PC-9 (cell line): ENCODE results near the gene GPRIN1. TPM values are rescaled to one million over a fixed set of nuclear protein-coding genes. Genes with fewer than 3 reads are reported as not detected.

Experiments
- BruUV-seq: library from RNA; stranded (reverse); fragments of 400-500 nt; replicated peaks from 2 replicates; lab custom pipeline; 2021; lab: Mats Ljungman, UMichigan
- CTCF ChIA-PET: fragments of 300-600 bp; sonication (Branson Sonifier 250); formaldehyde crosslinking; loops from one replicate; lab custom pipeline; 2022; ENCODE audit warnings: antibody characterized with exemption; lab: Charles Lee
- POLR2A ChIA-PET: fragments of 300-600 bp; sonication (Branson Sonifier 250); formaldehyde crosslinking; loops from one replicate; lab custom pipeline; 2022; ENCODE audit warnings: antibody characterized with exemption; ENCODE audit not compliant: unreplicated experiment; lab: Charles Lee
- DNase-seq, 2 experiments: peaks; one replicate each; pipeline versions ENCODE4 v3.0.0 to v3.0.0-alpha.2; 2015 to 2022; ENCODE audit warnings: mixed read lengths in 1 of 2
- H2AFZ ChIP-seq: fragments of 200-600 bp; sonication (generic); 2 replicates; pipeline ENCODE4 v1.8.1; 2017; ENCODE audit warnings: antibody characterized with exemption
- H3F3A ChIP-seq: fragments of 200-600 bp; sonication (generic); 2 replicates; pipeline ENCODE4 v1.8.1; 2017; ENCODE audit warnings: antibody characterized with exemption, mild to moderate bottlenecking, low read depth; ENCODE audit not compliant: insufficient read depth
- H3K27ac ChIP-seq: fragments of 200-600 bp; sonication (generic); 2 replicates; pipeline ENCODE4 v1.6.1; 2016; ENCODE audit warnings: mixed run types
- H3K27me3 ChIP-seq: fragments of 200-600 bp; sonication (generic); 2 replicates; pipeline ENCODE4 v1.6.1; 2016; ENCODE audit warnings: low read depth, mixed run types; ENCODE audit not compliant: insufficient read depth
- H3K36me3 ChIP-seq: fragments of 200-600 bp; sonication (generic); 2 replicates; pipeline ENCODE4 v1.6.1; 2016; ENCODE audit warnings: low read depth, mixed run types
- H3K4me1 ChIP-seq: fragments of 200-600 bp; sonication (generic); replicated peaks from 2 replicates; pipeline ENCODE4 v1.6.1; 2016; ENCODE audit warnings: mixed run types; ENCODE audit not compliant: insufficient read depth
- H3K4me2 ChIP-seq: fragments of 200-600 bp; sonication (generic); 2 replicates; pipeline ENCODE4 v1.6.1; 2017; ENCODE audit warnings: mixed run types
- H3K4me3 ChIP-seq: fragments of 200-600 bp; sonication (generic); 2 replicates; pipeline ENCODE4 v1.6.1; 2016; ENCODE audit warnings: mixed run types
- H3K79me2 ChIP-seq: fragments of 200-600 bp; sonication (generic); 2 replicates; pipeline ENCODE4 v1.6.1; 2017; ENCODE audit warnings: low read depth, mixed run types
- H3K9me2 ChIP-seq: fragments of 200-600 bp; sonication (generic); 2 replicates; pipeline ENCODE4 v1.8.1; 2017; ENCODE audit warnings: mild to moderate bottlenecking; ENCODE audit not compliant: insufficient read depth
- H3K9me3 ChIP-seq: fragments of 200-600 bp; sonication (generic); 2 replicates; pipeline ENCODE4 v1.8.1; 2016; ENCODE audit warnings: low read depth; ENCODE audit not compliant: insufficient read depth
- H4K20me1 ChIP-seq: fragments of 200-600 bp; sonication (generic); 2 replicates; pipeline ENCODE4 v1.8.1; 2017; ENCODE audit not compliant: insufficient read depth
- EZH2 ChIP-seq: fragments of 200-600 bp; sonication (generic); IDR thresholded peaks from 2 replicates; pipeline ENCODE4 v1.8.0; 2017; ENCODE audit warnings: antibody characterized with exemption, low read depth
- intact Hi-C: fragments of 100-400 bp; cut with micrococcal nuclease; formaldehyde crosslinking; loops from one replicate; pipeline ENCODE4 v1.10.0; 2022; ENCODE audit not compliant: unreplicated experiment
- total RNA-seq: library from RNA; stranded (reverse); gene quantifications from 2 replicates; pipeline ENCODE4 v1.2.3, GENCODE V29; 2021
- TF ChIP-seq, protein P1 (sequence below): fragments of 200-600 bp; sonication (generic); conservative IDR thresholded peaks from 2 replicates; pipeline ENCODE4 v1.6.1; 2017; ENCODE audit warnings: mixed run types, antibody characterized with exemption, mild to moderate bottlenecking, moderate library complexity

The GPRIN1 gene
- total RNA-seq, 1 experiment from 2014 or later, result 7.2 TPM

DNA sequence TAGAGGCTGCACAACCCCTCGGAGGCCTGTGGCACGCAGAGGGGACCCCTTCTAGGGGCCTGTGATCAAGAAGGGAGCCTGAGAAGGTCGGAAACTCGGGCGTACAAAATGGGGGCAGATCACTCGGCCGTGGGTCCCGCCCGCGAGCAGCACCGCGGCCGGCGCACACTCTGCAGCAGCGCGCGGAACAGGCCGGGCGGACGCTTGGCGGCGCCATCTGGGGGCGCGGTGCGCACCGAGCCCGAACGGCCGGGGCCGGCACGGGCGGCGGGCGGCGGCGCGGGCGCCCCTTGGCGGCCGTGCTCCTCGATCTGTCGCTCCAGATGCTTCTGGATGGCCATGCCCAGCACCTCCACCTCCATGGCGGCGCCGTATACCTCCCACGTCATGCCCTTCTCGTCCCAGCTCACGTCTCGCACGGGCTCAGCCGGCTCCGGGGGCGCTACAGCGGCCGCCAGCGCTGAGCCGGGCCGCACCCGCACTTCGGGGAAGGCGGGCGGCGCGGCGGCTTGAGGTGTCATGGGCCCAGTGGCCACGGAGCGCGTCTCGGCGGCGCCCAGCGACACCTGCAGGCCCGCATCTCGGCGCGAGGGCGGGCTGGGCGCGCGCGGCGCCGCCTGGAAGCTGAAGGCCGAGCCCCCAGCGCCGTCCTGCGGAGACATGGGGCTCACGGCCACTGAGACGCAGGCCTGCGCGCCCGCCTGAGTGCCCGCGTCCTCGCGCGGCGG lies 13.1 kb downstream of the GPRIN1 start:
- no peaks in the 10 kb centered on the region for H3K9me3 ChIP-seq
- H2AFZ ChIP-seq, result no peak overlapping the region
- POLR2A ChIA-PET, result no interaction called here
- intact Hi-C loops, result no loop called here
- TF ChIP-seq, protein P1, sequence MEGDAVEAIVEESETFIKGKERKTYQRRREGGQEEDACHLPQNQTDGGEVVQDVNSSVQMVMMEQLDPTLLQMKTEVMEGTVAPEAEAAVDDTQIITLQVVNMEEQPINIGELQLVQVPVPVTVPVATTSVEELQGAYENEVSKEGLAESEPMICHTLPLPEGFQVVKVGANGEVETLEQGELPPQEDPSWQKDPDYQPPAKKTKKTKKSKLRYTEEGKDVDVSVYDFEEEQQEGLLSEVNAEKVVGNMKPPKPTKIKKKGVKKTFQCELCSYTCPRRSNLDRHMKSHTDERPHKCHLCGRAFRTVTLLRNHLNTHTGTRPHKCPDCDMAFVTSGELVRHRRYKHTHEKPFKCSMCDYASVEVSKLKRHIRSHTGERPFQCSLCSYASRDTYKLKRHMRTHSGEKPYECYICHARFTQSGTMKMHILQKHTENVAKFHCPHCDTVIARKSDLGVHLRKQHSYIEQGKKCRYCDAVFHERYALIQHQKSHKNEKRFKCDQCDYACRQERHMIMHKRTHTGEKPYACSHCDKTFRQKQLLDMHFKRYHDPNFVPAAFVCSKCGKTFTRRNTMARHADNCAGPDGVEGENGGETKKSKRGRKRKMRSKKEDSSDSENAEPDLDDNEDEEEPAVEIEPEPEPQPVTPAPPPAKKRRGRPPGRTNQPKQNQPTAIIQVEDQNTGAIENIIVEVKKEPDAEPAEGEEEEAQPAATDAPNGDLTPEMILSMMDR, result no peak
- no peak for TF ChIP-seq EZH2
- no peak overlapping the region for H3K27ac ChIP-seq
- DNase-seq, result no peak
- no peak overlapping the region for H3K4me2 ChIP-seq
- H3K36me3 ChIP-seq, result no peaks in the 10 kb centered on the region
- H3K9me2 ChIP-seq, result no peaks in the 10 kb centered on the region
- no peaks in the 10 kb centered on the region for H4K20me1 ChIP-seq
- no peaks in the 10 kb centered on the region for H3F3A ChIP-seq
- no TSS peak for BruUV-seq
- no peaks in the 10 kb centered on the region for H3K27me3 ChIP-seq
- H3K4me3 ChIP-seq, result no peak overlapping the region
- H3K79me2 ChIP-seq, result no peaks in the 10 kb centered on the region
- CTCF ChIA-PET, result no interaction called here
- no peaks in the 10 kb centered on the region for H3K4me1 ChIP-seq

- Histone ChIP-seq H3K9me2 (no peaks in the 10 kb centered on the region), H3K4me2 (no peak overlapping the region), H3K79me2 (no peaks in the 10 kb centered on the region), H3K27me3 (no peaks in the 10 kb centered on the region), H3K9me3 (no peaks in the 10 kb centered on the region), H3K27ac (no peak overlapping the region), H3K4me1 (no peaks in the 10 kb centered on the region), H2AFZ (no peak overlapping the region), H3F3A (no peaks in the 10 kb centered on the region), H3K4me3 (no peak overlapping the region), H4K20me1 (no peaks in the 10 kb centered on the region), H3K36me3 (no peaks in the 10 kb centered on the region)
- POLR2A ChIA-PET, result no interaction called here
- no peak for DNase-seq
- intact Hi-C loops, result no loop called here
- no peak for TF ChIP-seq EZH2
- TF ChIP-seq, protein P1, result no peak
- CTCF ChIA-PET, result no interaction called here
- BruUV-seq, result no TSS peak
Observed at GRCh38 chr5:176596069-176596644, 13.8 kb downstream of the GPRIN1 start.

DNA sequence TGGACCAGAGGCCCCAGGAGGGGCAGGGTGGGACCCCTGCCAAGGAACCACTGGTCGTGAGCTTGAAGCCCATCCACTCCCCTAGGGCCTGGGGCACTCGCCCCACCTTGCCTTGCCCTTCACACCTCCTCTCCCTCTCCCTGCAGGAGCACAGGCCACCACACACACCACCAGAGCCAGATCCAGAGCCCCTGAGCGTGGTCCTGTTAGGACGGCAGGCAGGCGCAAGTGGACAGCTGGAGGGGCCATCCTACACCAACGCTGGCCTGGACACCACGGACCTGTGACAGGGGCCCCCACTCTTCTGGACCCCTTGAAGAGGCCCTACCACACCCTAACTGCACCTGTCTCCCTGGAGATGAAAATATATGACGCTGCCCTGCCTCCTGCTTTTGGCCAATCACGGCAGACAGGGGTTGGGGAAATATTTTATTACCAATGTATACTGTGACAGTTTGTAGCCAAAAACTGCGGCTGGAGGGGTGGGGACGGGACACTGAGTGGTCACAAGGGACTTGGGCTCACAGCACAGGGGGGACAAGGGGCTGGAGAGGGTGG lies 14.5 kb downstream of the GPRIN1 start:
- intact Hi-C loops, result no loop called here
- BruUV-seq, result no TSS peak
- Histone ChIP-seq H3K36me3 (no peaks in the 10 kb centered on the region), H3K9me2 (no peaks in the 10 kb centered on the region), H2AFZ (no peak overlapping the region), H3K27ac (no peak overlapping the region), H3K79me2 (no peaks in the 10 kb centered on the region), H3K9me3 (no peaks in the 10 kb centered on the region), H3F3A (no peaks in the 10 kb centered on the region), H3K4me3 (no peak overlapping the region), H4K20me1 (no peaks in the 10 kb centered on the region), H3K4me1 (no peaks in the 10 kb centered on the region), H3K4me2 (no peak overlapping the region), H3K27me3 (no peaks in the 10 kb centered on the region)
- POLR2A ChIA-PET, result no interaction called here
- TF ChIP-seq EZH2, result no peak
- TF ChIP-seq, protein P1, result no peak
- CTCF ChIA-PET, result no interaction called here
- no peak for DNase-seq
